ENCODE results near the gene RNF214.

- no peak for TF ChIP-seq SMC3 (IDR thresholded peaks at IDR 0.05; ENCODE audit: borderline replicate concordance, low read length)
- TF ChIP-seq, protein P1, sequence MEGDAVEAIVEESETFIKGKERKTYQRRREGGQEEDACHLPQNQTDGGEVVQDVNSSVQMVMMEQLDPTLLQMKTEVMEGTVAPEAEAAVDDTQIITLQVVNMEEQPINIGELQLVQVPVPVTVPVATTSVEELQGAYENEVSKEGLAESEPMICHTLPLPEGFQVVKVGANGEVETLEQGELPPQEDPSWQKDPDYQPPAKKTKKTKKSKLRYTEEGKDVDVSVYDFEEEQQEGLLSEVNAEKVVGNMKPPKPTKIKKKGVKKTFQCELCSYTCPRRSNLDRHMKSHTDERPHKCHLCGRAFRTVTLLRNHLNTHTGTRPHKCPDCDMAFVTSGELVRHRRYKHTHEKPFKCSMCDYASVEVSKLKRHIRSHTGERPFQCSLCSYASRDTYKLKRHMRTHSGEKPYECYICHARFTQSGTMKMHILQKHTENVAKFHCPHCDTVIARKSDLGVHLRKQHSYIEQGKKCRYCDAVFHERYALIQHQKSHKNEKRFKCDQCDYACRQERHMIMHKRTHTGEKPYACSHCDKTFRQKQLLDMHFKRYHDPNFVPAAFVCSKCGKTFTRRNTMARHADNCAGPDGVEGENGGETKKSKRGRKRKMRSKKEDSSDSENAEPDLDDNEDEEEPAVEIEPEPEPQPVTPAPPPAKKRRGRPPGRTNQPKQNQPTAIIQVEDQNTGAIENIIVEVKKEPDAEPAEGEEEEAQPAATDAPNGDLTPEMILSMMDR (IDR thresholded peaks at IDR 0.05 in 2 of 3, conservative IDR thresholded peaks at IDR 0.05 in 1 of 3; ENCODE audit: control insufficient read depth in 2 of 3, extremely low read depth in 1 of 3, insufficient read depth in 1 of 3, low read depth in 3 of 3, low read length in 3 of 3), result no peak
- TF ChIP-seq SREBF1 (IDR thresholded peaks at IDR 0.05; ENCODE audit: low read length), result no peak
- TF ChIP-seq ATF2 (IDR thresholded peaks at IDR 0.05; ENCODE audit: low read length), result no peak
- TF ChIP-seq IRF3 (IDR thresholded peaks at IDR 0.05), result no peak
- TF ChIP-seq POLR2AphosphoS5 (IDR thresholded peaks at IDR 0.05; ENCODE audit: low read length), result no peak
- TF ChIP-seq, protein P2, sequence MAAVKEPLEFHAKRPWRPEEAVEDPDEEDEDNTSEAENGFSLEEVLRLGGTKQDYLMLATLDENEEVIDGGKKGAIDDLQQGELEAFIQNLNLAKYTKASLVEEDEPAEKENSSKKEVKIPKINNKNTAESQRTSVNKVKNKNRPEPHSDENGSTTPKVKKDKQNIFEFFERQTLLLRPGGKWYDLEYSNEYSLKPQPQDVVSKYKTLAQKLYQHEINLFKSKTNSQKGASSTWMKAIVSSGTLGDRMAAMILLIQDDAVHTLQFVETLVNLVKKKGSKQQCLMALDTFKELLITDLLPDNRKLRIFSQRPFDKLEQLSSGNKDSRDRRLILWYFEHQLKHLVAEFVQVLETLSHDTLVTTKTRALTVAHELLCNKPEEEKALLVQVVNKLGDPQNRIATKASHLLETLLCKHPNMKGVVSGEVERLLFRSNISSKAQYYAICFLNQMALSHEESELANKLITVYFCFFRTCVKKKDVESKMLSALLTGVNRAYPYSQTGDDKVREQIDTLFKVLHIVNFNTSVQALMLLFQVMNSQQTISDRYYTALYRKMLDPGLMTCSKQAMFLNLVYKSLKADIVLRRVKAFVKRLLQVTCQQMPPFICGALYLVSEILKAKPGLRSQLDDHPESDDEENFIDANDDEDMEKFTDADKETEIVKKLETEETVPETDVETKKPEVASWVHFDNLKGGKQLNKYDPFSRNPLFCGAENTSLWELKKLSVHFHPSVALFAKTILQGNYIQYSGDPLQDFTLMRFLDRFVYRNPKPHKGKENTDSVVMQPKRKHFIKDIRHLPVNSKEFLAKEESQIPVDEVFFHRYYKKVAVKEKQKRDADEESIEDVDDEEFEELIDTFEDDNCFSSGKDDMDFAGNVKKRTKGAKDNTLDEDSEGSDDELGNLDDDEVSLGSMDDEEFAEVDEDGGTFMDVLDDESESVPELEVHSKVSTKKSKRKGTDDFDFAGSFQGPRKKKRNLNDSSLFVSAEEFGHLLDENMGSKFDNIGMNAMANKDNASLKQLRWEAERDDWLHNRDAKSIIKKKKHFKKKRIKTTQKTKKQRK (IDR thresholded peaks at IDR 0.05; ENCODE audit: low read depth, low read length), result no peak
- TF ChIP-seq RFX5 (IDR thresholded peaks at IDR 0.05; ENCODE audit: low read depth, low read length), result no peak
- TF ChIP-seq YY1 (IDR thresholded peaks at IDR 0.05; ENCODE audit: low read depth, low read length), result no peak
- TF ChIP-seq JUND (IDR thresholded peaks at IDR 0.05; ENCODE audit: low read depth, low read length), result no peak
- TF ChIP-seq TCF7 (IDR thresholded peaks at IDR 0.05; ENCODE audit: borderline replicate concordance), result no peak
- no peak for TF ChIP-seq EZH2 (IDR thresholded peaks at IDR 0.05; ENCODE audit: borderline replicate concordance, control insufficient read depth, low read depth, low read length)
Observed at GRCh38 chr11:117229411-117229810, 3.1 kb upstream of the RNF214 start.
